ENCODE results near the gene CDK5R2.
A peak's percentile ranks its signal among the peaks of the same experiment; 100 is the strongest.

The CDK5R2 gene

GRCh38 chr2:218952160-218952559 is 7.3 kb upstream of the CDK5R2 start:
- no peaks in the 10 kb centered on the region for H3K9me3 ChIP-seq (ENCODE audit: control insufficient read depth, low read length)
- no peak overlapping the region for H3K4me3 ChIP-seq (ENCODE audit: extremely low read depth, insufficient read depth, low read length, poor library complexity, severe bottlenecking)
- 96 to 100% methylated on average over 3 to 5 of the region's 7 CpGs for WGBS, 2 experiments (ENCODE audit: insufficient coverage in 2 of 2)
- H3K36me3 ChIP-seq (ENCODE audit: control insufficient read depth, insufficient read depth, low read length), result no peaks in the 10 kb centered on the region
- no peak overlapping the region for H3K27ac ChIP-seq (ENCODE audit: low read depth, low read length, severe bottlenecking)
- H3K4me1 ChIP-seq (ENCODE audit: control insufficient read depth, insufficient read depth, low read length, poor library complexity, severe bottlenecking), result no peaks in the 10 kb centered on the region

GRCh38 chr2:218953366-218953954 is 6.0 kb upstream of the CDK5R2 start:
- H3K4me1 ChIP-seq (ENCODE audit: control insufficient read depth, insufficient read depth, low read length, poor library complexity, severe bottlenecking), result no peaks in the 10 kb centered on the region
- H3K27ac ChIP-seq (ENCODE audit: low read depth, low read length, severe bottlenecking), result no peak overlapping the region
- no peaks in the 10 kb centered on the region for H3K36me3 ChIP-seq (ENCODE audit: control insufficient read depth, insufficient read depth, low read length)
- 60 to 72% methylated on average over 18 of the region's 18 CpGs for WGBS, 2 experiments (ENCODE audit: insufficient coverage in 2 of 2)
- H3K9me3 ChIP-seq (ENCODE audit: control insufficient read depth, low read length), result no peaks in the 10 kb centered on the region
- H3K4me3 ChIP-seq (ENCODE audit: extremely low read depth, insufficient read depth, low read length, poor library complexity, severe bottlenecking), result no peak overlapping the region

GRCh38 chr2:218954541-218955300 is 4.7 kb upstream of the CDK5R2 start:
- Histone ChIP-seq H3K4me1 (ENCODE audit: control insufficient read depth, insufficient read depth, low read length, poor library complexity, severe bottlenecking) (no peaks in the 10 kb centered on the region), H3K9me3 (ENCODE audit: control insufficient read depth, low read length) (no peaks in the 10 kb centered on the region), H3K36me3 (ENCODE audit: control insufficient read depth, insufficient read depth, low read length) (no peaks in the 10 kb centered on the region), H3K4me3 (ENCODE audit: extremely low read depth, insufficient read depth, low read length, poor library complexity, severe bottlenecking) (no peak overlapping the region), H3K27ac (ENCODE audit: low read depth, low read length, severe bottlenecking) (no peak overlapping the region)
- WGBS, 2 experiments (ENCODE audit: insufficient coverage in 2 of 2), result 88 to 95% methylated on average over 4 to 6 of the region's 8 CpGs

GRCh38 chr2:218956039-218956438 is 3.4 kb upstream of the CDK5R2 start:
- Histone ChIP-seq H3K4me1 (ENCODE audit: control insufficient read depth, insufficient read depth, low read length, poor library complexity, severe bottlenecking) (peaks cover 5% of the 10 kb centered on the region), H3K9me3 (ENCODE audit: control insufficient read depth, low read length) (no peaks in the 10 kb centered on the region), H3K27ac (ENCODE audit: low read depth, low read length, severe bottlenecking) (no peak overlapping the region), H3K36me3 (ENCODE audit: control insufficient read depth, insufficient read depth, low read length) (no peaks in the 10 kb centered on the region), H3K4me3 (ENCODE audit: extremely low read depth, insufficient read depth, low read length, poor library complexity, severe bottlenecking) (no peak overlapping the region)
- no CpG with 5 or more reads among the region's 1 CpG for WGBS, 2 experiments (ENCODE audit: insufficient coverage in 2 of 2)

- WGBS, 2 experiments (ENCODE audit: insufficient coverage in 2 of 2), result 73 to 80% methylated on average over 4 of the region's 4 CpGs
- Histone ChIP-seq H3K4me3 (ENCODE audit: extremely low read depth, insufficient read depth, low read length, poor library complexity, severe bottlenecking) (no peak overlapping the region), H3K36me3 (ENCODE audit: control insufficient read depth, insufficient read depth, low read length) (no peaks in the 10 kb centered on the region), H3K27ac (ENCODE audit: low read depth, low read length, severe bottlenecking) (no peak overlapping the region), H3K4me1 (ENCODE audit: control insufficient read depth, insufficient read depth, low read length, poor library complexity, severe bottlenecking) (peaks cover 5% of the 10 kb centered on the region), H3K9me3 (ENCODE audit: control insufficient read depth, low read length) (no peaks in the 10 kb centered on the region)
Observed at GRCh38 chr2:218957671-218958070, 1.8 kb upstream of the CDK5R2 start.

- no peak overlapping the region for H3K27ac ChIP-seq (ENCODE audit: low read depth, low read length, severe bottlenecking)
- peaks cover 5% of the 10 kb centered on the region for H3K4me1 ChIP-seq (ENCODE audit: control insufficient read depth, insufficient read depth, low read length, poor library complexity, severe bottlenecking)
- H3K9me3 ChIP-seq (ENCODE audit: control insufficient read depth, low read length), result no peaks in the 10 kb centered on the region
- no peak overlapping the region for H3K4me3 ChIP-seq (ENCODE audit: extremely low read depth, insufficient read depth, low read length, poor library complexity, severe bottlenecking)
- WGBS, 2 experiments (ENCODE audit: insufficient coverage in 2 of 2), result no CpG with 5 or more reads among the region's 1 CpG
- H3K36me3 ChIP-seq (ENCODE audit: control insufficient read depth, insufficient read depth, low read length), result no peaks in the 10 kb centered on the region
Observed at GRCh38 chr2:218958276-218958675, 1.2 kb upstream of the CDK5R2 start.

GRCh38 chr2:218959761-218960308 is 369 bp downstream of the CDK5R2 start:
- Histone ChIP-seq H3K36me3 (ENCODE audit: control insufficient read depth, insufficient read depth, low read length) (no peaks in the 10 kb centered on the region), H3K4me3 (ENCODE audit: extremely low read depth, insufficient read depth, low read length, poor library complexity, severe bottlenecking) (peak overlapping the region; percentile 40), H3K9me3 (ENCODE audit: control insufficient read depth, low read length) (no peaks in the 10 kb centered on the region), H3K27ac (ENCODE audit: low read depth, low read length, severe bottlenecking) (no peak overlapping the region), H3K4me1 (ENCODE audit: control insufficient read depth, insufficient read depth, low read length, poor library complexity, severe bottlenecking) (peaks cover 16% of the 10 kb centered on the region)
- 2 to 3% methylated on average over 57 to 61 of the region's 67 CpGs for WGBS, 2 experiments (ENCODE audit: insufficient coverage in 2 of 2)

GRCh38 chr2:218960309-218961165 is 1.1 kb downstream of the CDK5R2 start:
- H3K36me3 ChIP-seq (ENCODE audit: control insufficient read depth, insufficient read depth, low read length), result no peaks in the 10 kb centered on the region
- no peak overlapping the region for H3K27ac ChIP-seq (ENCODE audit: low read depth, low read length, severe bottlenecking)
- no peaks in the 10 kb centered on the region for H3K9me3 ChIP-seq (ENCODE audit: control insufficient read depth, low read length)
- 3 to 4% methylated on average over 48 to 68 of the region's 87 CpGs for whole genome bisulfite sequencing, 2 experiments (ENCODE audit: insufficient coverage in 2 of 2)
- peaks cover 16% of the 10 kb centered on the region for H3K4me1 ChIP-seq (ENCODE audit: control insufficient read depth, insufficient read depth, low read length, poor library complexity, severe bottlenecking)
- H3K4me3 ChIP-seq (ENCODE audit: extremely low read depth, insufficient read depth, low read length, poor library complexity, severe bottlenecking), result no peak overlapping the region

GRCh38 chr2:218961229-218961628 is 1.8 kb downstream of the CDK5R2 start:
- no peak overlapping the region for H3K4me3 ChIP-seq (ENCODE audit: extremely low read depth, insufficient read depth, low read length, poor library complexity, severe bottlenecking)
- WGBS, 2 experiments (ENCODE audit: insufficient coverage in 2 of 2), result 8 to 12% methylated on average over 3 of the region's 4 CpGs

GRCh38 chr2:218961651-218962570 is 2.4 kb downstream of the CDK5R2 start:
- 18 to 28% methylated on average over 19 to 24 of the region's 34 CpGs for WGBS, 2 experiments (ENCODE audit: insufficient coverage in 2 of 2)

More at GRCh38 chr2:218961229-218961628, 1.8 kb downstream of the CDK5R2 start:
- Histone ChIP-seq H3K27ac (ENCODE audit: low read depth, low read length, severe bottlenecking) (no peak overlapping the region), H3K36me3 (ENCODE audit: control insufficient read depth, insufficient read depth, low read length) (no peaks in the 10 kb centered on the region), H3K4me1 (ENCODE audit: control insufficient read depth, insufficient read depth, low read length, poor library complexity, severe bottlenecking) (peaks cover 16% of the 10 kb centered on the region), H3K9me3 (ENCODE audit: control insufficient read depth, low read length) (no peaks in the 10 kb centered on the region)

More at GRCh38 chr2:218961651-218962570, 2.4 kb downstream of the CDK5R2 start:
- no peak overlapping the region for H3K27ac ChIP-seq (ENCODE audit: low read depth, low read length, severe bottlenecking)
- H3K36me3 ChIP-seq (ENCODE audit: control insufficient read depth, insufficient read depth, low read length), result no peaks in the 10 kb centered on the region
- H3K4me3 ChIP-seq (ENCODE audit: extremely low read depth, insufficient read depth, low read length, poor library complexity, severe bottlenecking), result no peak overlapping the region
- H3K4me1 ChIP-seq (ENCODE audit: control insufficient read depth, insufficient read depth, low read length, poor library complexity, severe bottlenecking), result peaks cover 16% of the 10 kb centered on the region
- H3K9me3 ChIP-seq (ENCODE audit: control insufficient read depth, low read length), result no peaks in the 10 kb centered on the region
